Neural progenitor cell (in vitro differentiated cells): Measurements from ENCODE around the gene PPP2R2B.

Experiments used
- EZH2 ChIP-seq: fragments of 200-600 bp; sonication (generic); IDR thresholded peaks from 2 replicates; pipeline ENCODE4 v1.6.1; 2017; ENCODE audit warnings: antibody characterized with exemption, mild to moderate bottlenecking, moderate library complexity
- EZH2phosphoT487 ChIP-seq: fragments of 200-600 bp; sonication (generic); IDR thresholded peaks from 2 replicates; pipeline ENCODE4 v1.6.1; 2017; ENCODE audit warnings: antibody characterized with exemption
- TF ChIP-seq, protein P1 (sequence below): fragments of 200-600 bp; sonication (generic); IDR thresholded peaks from 2 replicates; pipeline ENCODE4 v1.5.1; 2017; ENCODE audit warnings: antibody characterized with exemption, mild to moderate bottlenecking

DNA sequence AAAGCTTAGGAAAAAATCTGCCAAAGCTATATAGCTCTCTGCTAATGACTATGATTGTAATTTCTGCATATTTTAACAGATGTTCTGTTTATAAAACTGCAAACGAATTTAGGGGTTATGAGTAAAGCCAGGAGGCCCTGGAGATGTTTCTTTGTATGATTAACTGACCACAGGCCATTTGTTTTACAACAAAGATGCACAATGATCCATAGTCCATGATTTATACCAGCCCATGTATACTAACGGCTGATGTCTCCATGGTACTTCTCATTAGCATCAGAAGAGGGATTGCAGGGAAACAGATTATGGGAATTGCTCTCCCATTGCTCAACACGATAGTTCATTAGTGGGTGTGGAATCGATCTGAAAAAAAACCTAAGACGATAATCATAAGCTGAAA, 78.9 kb downstream of the PPP2R2B start:
- TF ChIP-seq EZH2phosphoT487 (no peak), EZH2 (no peak)
- TF ChIP-seq, protein P1, sequence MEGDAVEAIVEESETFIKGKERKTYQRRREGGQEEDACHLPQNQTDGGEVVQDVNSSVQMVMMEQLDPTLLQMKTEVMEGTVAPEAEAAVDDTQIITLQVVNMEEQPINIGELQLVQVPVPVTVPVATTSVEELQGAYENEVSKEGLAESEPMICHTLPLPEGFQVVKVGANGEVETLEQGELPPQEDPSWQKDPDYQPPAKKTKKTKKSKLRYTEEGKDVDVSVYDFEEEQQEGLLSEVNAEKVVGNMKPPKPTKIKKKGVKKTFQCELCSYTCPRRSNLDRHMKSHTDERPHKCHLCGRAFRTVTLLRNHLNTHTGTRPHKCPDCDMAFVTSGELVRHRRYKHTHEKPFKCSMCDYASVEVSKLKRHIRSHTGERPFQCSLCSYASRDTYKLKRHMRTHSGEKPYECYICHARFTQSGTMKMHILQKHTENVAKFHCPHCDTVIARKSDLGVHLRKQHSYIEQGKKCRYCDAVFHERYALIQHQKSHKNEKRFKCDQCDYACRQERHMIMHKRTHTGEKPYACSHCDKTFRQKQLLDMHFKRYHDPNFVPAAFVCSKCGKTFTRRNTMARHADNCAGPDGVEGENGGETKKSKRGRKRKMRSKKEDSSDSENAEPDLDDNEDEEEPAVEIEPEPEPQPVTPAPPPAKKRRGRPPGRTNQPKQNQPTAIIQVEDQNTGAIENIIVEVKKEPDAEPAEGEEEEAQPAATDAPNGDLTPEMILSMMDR: no peak
